ENCODE results near the gene IL19. TPM values are rescaled to one million over a fixed set of nuclear protein-coding genes. Genes with fewer than 3 reads are reported as not detected.
"Not testable (repeated sequence)": the region's sequence is repeated elsewhere in the genome, so short reads cannot be mapped to it uniquely, and the experiment has no call there.

The IL19 gene
- total RNA-seq, 1 donor from 2014 or later, result not detected

DNA sequence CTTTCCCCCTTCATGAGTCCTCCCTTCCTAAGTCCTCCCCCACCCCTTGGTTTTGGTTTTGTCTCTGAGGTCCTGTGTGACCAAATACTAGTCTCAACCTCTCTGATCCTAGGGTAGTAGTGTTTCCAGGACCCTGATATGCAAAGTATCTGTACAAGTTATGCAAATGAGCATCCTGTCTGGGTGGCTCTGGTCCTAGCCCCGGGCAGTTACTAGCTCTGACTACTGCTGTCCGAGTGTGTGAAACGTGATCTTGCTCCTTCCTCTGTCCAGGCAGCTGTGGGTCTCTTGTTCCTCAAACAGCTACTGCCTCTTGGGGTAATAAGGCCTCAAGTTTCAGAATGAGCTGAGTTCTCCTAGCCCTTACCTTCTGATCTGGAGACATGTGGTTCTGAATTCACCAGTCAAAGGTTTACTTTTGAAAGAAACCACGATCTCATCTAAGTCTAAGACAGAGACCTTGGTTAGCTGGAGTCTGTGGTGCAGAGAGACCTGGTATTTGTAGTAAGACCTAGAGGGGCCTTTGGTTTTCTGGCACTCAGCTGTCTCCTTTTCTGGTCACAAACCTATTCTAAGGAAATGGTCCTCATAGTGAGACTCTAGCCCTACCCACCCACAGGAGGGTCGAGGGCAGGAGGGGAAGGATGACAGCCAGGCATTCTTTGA is 31.0 kb upstream of the IL19 start:
- no peak for ATAC-seq
- DNase-seq (ENCODE audit: low spot score), result no peak

DNA sequence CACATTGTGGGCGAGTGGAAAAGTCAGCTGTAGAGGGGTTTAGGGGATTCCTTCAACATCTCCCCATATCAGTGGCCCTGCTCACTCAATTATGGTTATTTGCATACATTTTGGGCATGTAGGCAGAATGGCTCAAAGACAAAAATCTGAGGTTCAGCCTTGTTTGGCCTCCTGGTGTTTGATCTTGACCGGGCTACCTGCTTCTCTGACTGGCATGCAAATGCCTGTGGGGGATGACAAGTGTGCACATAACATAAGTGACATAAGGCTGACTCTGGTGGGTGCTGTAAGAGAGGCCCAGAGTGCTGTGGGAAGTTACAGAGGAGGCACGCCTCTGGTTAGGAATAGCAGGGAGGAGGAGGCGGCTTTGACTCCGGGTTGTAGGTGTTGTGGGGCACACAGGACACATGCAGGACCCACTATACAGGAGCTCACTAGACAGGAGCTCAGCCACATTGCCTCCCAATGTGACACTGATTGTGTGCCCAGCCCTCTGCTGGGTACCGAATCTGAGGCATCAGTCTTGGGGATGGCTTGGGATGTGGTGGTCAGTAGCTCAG is 29.4 kb upstream of the IL19 start:
- DNase-seq (ENCODE audit: low spot score) (no peak), ATAC-seq (no peak)

- no peak for ATAC-seq
- no peak for DNase-seq (ENCODE audit: low spot score)
Observed at GRCh38 chr1:206742719-206743383, 27.7 kb upstream of the IL19 start.

GRCh38 chr1:206744683-206745082 is 25.9 kb upstream of the IL19 start:
- DNase-seq (ENCODE audit: low spot score), result no peak
- ATAC-seq, result no peak

DNA sequence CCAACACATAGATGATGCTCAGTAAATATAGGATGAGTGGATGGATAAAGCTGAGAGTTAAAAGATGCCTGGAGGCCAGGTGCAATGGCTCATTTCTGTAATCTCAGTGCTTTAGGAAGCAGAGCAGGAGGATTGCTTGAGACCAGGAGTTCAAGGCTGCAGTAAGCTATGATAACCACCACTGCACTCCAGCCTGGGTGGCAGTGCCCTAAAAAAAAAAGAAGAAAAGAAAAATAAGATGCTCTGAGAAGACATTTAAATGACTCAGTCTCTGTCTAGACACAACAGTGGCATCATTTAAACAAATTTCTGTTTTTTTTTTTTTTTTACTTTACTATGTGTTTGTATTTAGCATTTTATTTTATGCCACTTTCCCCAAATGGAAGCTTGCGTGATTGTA is 25.3 kb upstream of the IL19 start:
- DNase-seq (ENCODE audit: low spot score) (no peak), ATAC-seq (no peak)

GRCh38 chr1:206748348-206749030 is 22.1 kb upstream of the IL19 start:
- ATAC-seq, result no peak
- no peak for DNase-seq (ENCODE audit: low spot score)

DNA sequence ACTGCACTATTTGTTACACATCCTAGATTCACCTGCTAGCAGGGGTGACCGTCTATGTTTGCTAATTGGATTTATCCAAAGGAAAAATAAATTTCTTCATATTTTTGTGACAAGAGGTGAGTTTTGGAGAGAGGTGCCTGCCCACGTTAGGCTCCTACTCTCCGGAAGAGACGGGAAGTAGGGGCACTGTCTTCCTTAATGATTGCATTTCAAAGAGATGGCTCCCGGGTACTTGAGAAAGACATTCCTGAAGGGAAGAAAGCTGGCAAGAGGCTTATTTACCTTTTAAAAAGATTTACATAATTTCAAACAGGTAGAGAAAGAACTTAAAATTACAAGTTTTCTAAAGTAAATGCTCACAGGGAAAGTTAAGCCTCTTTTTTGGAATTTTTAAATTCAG is 18.7 kb upstream of the IL19 start:
- ATAC-seq (no peak), DNase-seq (ENCODE audit: low spot score) (no peak)

GRCh38 chr1:206752481-206752880 is 18.1 kb upstream of the IL19 start:
- no peak for DNase-seq (ENCODE audit: low spot score)

DNA sequence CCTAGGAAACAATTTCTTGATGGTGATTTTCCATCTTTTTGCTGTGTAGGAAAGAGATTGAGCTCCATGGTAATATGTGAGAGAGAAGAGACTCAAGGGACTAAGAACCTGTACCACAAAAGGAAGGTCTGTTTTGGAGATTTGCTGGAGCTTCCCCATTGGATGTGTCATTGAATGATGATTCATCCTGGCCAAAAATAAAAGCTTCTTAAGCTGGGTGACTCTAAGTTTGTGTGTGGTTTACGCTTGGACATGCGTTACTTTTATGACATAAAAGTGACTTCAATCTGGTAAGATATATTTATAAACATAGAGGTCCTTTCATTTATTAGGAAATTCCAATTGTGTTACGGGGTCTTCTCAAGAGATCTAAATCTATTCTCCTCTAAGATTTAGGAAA is 17.4 kb upstream of the IL19 start:
- ATAC-seq (no peak), DNase-seq (ENCODE audit: low spot score) (no peak)

More at GRCh38 chr1:206752481-206752880, 18.1 kb upstream of the IL19 start:
- ATAC-seq, result no peak

DNA sequence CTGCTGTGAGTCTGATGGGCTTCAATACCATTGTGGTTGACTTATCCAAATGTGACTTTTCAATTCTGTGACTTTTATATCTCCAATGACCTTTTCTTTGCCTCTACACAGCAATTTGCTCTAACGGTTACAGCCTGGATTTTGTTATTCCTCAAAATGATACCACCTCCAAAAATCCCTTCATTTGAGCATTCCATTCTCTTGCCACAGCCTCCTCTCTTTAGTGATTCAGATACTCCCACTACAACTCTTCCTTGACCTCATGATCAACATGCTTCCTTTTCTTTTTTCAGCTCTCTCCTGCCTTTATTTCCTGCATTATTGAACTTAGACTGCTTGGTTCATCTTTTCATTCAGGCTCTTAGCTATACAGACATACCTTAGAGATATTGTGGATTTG is 16.6 kb upstream of the IL19 start:
- ATAC-seq, result no peak
- DNase-seq (ENCODE audit: low spot score), result no peak

DNA sequence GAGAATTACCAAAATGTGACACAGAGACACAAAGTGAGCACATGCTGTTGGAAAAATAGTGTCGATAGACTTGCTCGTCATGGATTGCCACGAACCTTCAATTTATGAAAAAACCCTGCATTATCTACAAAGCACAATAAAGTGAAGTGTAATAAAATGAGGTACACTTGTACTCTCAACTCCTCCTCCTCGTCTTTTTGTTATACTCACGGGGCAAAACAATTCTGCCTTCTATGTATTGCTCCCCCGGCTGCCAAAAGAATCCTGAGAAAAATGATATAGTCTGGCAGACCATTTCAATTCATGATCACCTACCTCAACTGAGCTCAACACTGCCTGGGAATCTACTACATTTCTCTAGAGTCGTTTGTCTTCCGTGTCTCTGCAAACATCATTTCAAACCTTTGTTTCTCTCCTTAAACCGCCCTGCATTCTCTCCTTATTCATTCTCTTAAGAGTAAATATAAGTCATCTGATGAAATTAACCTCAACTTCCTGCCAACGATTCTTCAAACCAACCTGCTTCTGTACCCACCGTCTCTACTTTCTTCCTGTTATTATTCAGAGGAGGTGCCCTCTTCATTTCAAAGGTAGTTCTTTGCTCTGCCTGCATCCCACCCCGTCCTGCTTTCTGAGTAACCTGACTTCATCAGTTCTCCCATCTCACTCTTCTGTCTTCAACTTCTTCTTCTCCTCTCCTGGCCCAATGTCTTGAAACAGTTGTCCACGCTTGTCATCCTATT is 12.9 kb upstream of the IL19 start:
- ATAC-seq (no peak), DNase-seq (ENCODE audit: low spot score) (no peak)

DNA sequence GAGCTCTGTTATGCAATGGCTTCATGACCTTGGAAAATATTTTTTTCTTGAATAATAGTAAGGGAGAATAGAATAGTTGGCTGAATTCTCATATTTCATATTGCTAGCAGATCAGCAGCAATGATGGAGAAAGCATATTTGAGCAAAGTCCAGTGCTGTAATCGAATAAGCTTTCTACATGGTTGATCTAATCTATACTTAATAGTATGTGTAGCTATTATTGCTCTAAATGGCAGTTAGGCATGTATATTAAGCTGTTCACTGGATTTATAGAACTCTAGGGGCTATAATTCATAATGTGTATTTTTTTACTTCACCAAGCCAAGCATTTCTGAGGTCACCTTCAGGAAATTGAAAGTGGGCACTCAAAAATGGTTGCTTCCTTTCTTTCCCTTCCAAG is 10.0 kb upstream of the IL19 start:
- no peak for ATAC-seq

GRCh38 chr1:206761159-206761768 is 9.3 kb upstream of the IL19 start:
- DNase-seq (ENCODE audit: low spot score), result no peak
- no peak for ATAC-seq

More for the DNA sequence above, 10.0 kb upstream of the IL19 start:
- DNase-seq (ENCODE audit: low spot score), result no peak

DNA sequence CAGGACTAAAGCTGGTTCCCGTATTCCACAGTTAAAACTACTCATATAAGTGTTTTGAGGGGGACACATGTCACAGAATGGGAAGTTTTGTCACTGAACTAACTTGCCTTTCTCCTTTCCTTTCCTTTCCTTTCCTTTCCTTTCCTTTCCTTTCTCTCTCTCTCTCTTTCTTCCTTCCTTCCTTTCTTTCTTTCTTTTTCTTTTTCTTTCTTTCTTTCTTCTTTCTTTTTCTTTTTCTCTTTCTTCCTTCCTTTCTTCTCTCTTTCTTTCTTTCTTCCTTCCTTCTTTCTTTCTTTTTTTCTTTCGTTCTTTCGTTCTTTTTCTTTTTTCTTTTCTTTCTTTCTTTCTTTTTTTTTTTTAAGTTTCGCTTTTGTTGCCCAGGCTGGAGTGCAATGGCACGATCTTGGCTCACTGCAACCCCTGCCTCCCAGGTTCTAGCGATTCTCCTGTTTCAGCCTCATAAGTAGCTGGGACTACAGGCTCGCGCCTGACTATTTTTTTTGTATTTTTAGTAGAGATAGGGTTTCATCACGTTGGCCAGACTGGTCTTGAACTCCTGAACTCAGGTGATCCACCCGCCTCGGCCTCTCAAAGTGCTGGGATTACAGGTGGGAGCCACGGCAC is 7.7 kb upstream of the IL19 start:
- not testable (repeated sequence) for DNase-seq (ENCODE audit: low spot score); ATAC-seq

DNA sequence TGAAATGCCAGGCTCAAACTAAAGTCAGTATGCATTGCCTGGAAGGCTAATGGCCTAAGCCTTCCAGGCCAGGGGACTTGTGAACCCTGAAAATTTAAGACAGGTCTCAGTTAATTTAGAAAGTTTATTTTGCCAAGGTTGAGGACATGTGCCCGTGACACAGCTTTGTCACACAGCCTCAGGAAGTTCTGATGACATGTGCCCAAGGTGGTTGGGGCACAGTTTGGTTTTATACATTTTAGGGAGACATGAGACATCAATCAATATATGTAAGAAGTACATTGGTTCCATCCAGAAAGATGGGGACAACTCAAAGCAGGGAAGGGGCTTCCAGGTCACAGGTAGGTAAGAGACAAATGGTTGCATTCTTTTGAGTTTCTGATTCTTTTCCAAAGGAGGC is 4.8 kb upstream of the IL19 start:
- not testable (repeated sequence) for ATAC-seq; DNase-seq (ENCODE audit: low spot score)

GRCh38 chr1:206766251-206766856 is 4.2 kb upstream of the IL19 start:
- ATAC-seq, result peak; percentile 55

GRCh38 chr1:206768472-206769303 is 1.9 kb upstream of the IL19 start:
- ATAC-seq (no peak), DNase-seq (ENCODE audit: low spot score) (no peak)

More at GRCh38 chr1:206766251-206766856, 4.2 kb upstream of the IL19 start:
- DNase-seq (ENCODE audit: low spot score), result no peak

DNA sequence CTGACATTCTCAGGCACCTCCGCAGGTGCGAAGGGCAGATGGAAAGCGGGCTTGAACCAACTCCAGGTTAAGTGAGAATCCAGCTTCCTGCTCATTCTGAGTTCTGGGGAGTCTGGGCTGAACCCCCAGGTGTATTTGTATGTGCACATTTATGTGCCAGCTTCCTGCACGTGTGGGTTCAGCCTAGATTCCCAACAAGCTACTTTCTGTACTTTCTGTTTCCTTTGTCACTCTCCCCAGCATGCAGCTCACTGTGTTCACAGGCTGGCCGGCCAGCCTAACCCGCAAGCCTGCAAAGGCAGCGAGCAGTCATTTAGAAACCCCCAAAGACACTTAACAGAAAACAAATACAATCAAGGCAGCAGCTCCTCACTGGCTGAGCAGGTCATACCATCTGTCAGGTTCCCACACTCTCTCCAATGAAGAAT is 1.3 kb upstream of the IL19 start:
- DNase-seq (ENCODE audit: low spot score), result no peak

DNA sequence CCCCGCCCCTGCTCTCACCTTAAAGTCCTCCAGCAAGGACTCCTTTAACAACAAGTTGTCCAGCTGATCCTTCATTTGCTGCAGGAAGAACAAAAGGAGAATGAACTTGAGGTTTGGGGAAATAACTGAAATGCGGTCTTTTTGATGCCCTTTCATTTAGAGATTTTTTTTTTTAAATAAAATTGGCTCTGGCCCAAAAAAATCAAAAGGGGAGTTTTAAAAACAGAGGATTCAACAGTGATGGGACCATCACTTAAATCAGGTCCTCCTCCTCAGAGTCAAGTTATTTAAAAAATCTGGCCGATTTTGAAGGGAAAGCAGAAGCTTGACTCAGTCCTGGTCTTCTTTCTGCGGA is 742 bp downstream of the IL19 start:
- no peak for ATAC-seq
- DNase-seq (ENCODE audit: low spot score), result no peak

More for the DNA sequence above, 1.3 kb upstream of the IL19 start:
- ATAC-seq, result no peak

All from left lobe of liver (tissue), 2 donors.